NCI-H1436 treated with DMSO at 0.1 percent for 48 hours (cell line): ENCODE data around the gene GARNL3.

Source experiments
- DNase-seq: peaks from one replicate; lab custom pipeline; 2025; lab: John Stamatoyannopoulos, UW

GARNL3 gene

DNA sequence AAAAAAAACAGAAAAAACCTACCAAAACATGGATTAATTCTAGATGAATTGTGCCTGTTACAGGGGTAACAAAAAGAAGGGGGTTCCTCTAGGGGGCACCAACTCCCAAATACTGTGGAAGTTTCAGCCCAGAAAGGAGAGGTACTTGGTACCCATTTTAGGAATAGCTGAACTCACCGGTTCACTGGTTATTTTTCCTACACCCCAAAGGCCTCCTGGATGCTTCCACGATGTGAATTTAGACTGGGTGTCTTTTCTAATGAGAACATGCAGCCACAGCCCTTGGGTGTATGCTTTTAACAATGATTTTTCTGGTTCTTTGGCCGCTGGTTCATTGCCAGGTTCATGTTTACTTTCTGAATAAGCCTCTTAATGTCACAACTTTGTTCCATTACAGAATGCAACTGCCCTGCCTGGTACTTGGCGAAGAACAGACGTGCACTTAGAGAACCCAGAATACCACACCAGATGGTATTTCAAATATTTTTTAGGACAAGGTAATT is 46.7 kb downstream of the GARNL3 start:
- DNase-seq: no peak

DNA sequence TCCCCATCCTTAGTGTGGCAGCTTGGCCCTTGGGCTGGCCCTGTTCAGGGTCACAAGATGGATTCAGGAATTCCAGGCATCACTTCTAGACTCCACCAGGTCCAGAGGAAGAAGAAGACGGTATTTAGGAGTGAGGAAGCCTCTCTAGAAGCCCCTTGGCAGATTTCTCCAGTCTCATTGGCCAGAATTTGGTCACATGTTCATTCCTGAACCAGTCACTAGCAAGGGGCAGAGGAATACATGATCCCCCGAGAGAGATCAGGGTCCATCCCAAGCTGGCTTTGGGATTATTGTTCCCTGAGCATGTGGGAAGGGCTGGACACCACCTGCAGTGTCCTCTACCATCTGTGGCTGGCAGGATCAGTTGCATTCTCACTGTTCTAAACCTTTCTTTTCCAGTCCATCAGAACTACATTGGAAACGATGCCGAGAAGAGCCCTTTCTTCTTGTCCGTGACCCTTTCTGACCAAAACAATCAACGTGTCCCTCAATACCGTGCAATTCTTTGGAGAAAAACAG is 48.5 kb downstream of the GARNL3 start:
- DNase-seq: no peak

- no peak for DNase-seq
These were observed 50.3 kb downstream of the GARNL3 start for GRCh38 chr9:127314911-127315310.

DNA sequence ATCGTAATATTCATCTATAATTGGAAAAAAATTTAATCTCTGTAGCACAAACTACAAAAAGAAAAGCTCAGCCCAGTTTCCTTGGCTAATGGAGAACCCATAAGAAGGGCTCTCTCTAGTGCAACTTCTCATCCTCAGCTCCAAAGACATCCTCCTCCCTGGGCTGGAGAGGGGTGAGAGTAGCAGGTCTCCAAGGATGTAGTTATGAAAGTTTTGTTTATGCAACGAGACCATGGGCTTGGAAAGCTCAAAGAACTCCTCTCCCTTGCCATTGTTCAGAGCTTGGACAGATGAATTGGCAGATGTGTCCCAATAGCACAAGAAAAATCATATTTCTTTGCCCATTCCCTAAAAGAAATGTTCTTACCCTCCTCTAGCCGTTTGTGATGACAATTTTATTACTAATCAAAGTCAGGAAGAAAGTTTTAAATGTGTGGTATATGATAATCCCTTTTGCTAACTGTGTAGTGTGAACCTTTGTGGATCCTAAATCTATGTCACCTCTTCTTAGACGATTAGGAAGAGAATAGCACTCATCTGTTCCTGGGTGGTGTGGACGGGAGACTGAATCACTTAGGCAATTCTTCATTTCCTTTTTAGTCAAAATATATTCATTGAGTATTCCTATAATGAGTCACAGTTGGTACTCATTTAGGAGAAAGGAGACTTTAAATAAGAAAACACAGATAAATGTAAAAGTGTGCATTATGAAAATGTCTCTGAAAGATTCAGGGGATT is 52.2 kb downstream of the GARNL3 start:
- no peak for DNase-seq

GRCh38 chr9:127318651-127319167 is 54.1 kb downstream of the GARNL3 start:
- DNase-seq: no peak

- DNase-seq: no peak
These were observed 55.0 kb downstream of the GARNL3 start for GRCh38 chr9:127319366-127320114.

- DNase-seq: no peak
These were observed 55.5 kb downstream of the GARNL3 start for GRCh38 chr9:127320115-127320378.

DNA sequence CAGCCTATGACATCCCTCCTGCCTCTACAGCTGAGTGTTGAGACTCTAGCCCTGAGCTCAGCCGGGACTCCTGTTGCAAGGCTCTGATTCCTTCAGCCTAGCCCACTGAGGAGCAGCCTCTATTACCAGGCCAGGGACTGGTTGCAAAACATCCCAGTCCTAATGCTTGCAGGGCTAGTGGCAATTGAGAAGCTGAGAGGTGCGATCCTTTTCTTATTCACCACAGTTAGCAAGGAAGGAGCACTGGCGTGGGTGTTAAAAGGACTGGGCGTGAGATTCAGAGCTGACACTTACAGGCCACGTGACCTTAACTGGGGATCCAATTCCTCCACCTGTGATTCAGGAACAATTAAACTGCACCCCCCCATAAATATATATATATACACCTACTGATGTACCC is 58.8 kb downstream of the GARNL3 start:
- no peak for DNase-seq

DNA sequence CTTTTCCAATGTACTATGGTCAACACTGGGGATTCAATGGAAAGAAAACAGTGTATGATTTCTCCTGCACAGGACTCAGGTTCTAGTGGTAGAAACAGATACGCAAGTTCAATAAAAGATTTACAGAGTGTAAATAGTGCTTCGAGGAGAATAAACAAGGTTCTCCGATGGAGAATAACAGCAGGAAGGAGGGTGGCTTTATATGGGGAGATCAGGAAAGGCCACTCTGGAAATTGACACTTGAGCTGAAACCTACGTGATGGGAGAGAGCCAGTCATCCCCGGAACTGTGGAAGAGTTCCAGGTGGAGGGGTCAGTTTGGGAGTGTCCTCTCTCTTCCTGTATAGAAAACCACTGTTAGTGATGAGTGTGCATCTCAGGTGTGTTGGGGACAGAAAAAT is 65.9 kb downstream of the GARNL3 start:
- DNase-seq: no peak

DNA sequence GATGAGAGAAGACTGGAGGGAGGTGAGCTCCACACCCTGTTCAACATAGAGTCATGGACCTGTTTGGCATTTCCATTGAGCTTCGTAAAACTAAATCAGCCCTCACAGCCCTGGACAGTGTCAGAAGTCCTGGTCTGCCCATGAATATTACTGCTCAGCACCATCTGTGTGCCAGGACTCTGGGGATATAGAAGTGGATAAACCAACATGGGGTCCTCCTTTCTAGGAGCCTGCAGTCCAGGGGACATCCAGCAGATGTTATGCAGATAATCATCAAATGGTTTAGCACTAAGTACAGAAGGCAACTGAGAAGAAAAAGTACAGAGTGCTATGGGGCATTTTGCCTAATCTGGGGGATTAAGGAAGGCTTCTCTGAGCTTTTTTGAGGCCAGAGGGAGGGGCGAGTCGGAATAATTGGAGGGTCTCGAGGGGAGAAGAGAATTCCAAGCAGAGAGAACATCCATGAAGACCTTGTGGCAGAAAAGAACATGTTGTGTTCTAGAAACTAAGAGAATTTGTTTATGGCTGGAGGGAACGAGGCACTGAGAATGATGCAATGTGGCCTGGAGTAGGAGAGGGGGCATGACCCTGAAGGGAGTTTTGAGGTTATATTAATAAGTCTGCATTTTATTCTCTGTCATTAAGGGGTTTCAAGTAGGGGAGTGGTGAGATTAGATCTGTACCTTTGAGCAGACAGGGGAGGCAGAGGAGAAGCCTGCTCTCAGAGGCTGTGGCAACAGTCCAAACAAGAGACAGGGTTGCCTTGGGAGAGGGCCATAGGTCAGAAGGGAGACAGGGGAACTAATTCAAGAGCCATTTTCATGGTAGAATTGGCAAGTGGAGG is 68.9 kb downstream of the GARNL3 start:
- DNase-seq: no peak

DNA sequence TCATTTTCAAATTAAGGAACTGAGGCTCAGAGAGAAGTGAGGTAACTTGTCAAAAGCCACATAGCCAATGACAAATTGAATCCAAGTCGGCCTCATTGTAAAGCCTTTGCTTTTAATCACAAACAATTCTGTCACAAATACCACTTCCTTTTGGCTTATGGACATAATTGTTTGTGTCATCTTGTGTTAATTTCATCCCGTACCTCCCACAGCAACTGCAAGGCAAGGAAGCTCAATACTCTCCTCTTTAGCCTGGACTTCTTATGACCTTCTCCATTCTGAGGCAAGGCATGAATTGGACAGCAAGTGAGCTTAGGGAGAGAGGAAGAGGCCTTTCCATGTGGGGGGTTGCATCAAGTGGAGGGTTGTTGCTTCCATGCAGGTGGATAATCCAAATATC is 70.2 kb downstream of the GARNL3 start:
- no peak for DNase-seq

GRCh38 chr9:127336086-127336485 is 71.5 kb downstream of the GARNL3 start:
- no peak for DNase-seq

- DNase-seq: no peak
These were observed 72.2 kb downstream of the GARNL3 start for GRCh38 chr9:127336506-127337352.

GRCh38 chr9:127340721-127341120 is 76.1 kb downstream of the GARNL3 start:
- no peak for DNase-seq

DNA sequence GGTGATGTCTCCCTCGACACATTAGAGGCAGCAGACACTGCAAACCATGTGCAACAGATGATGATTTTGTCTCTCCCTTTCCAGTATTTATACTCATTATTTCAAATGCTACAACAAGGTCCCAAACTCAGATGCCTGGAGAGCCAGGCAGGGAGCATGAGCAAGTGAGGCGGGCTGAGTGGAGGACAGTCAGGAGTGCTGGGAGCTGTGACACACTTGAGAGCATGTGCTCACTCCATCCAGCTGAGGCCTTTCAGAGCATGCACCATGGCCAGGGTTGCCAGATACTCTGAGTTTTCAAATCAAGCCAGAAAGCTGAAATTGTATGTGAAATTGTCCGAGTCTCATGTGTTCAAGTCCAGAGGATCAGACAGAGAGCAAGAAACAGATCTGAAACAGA is 76.6 kb downstream of the GARNL3 start:
- no peak for DNase-seq

- DNase-seq: no peak
These were observed 79.9 kb downstream of the GARNL3 start for GRCh38 chr9:127344368-127345000.

DNA sequence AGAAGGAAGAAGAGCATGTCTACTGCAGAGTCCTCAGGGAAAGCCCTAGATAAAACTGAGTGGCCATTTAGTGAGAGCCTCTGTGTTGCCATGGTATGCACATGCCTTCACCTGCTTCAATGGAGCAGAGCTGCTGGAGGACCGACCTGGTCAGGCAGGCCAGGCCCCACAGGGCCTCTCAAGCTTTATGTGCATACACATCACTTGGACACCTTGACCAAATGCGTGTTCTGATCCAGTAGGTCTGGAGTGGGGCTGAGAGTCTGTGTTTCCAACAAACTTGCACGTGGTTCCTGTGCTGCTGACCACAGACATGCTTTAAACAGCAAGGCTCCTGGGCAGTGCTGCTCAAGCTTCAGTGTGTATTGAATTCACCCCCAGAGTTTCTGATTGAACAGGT is 81.0 kb downstream of the GARNL3 start:
- DNase-seq: no peak

DNA sequence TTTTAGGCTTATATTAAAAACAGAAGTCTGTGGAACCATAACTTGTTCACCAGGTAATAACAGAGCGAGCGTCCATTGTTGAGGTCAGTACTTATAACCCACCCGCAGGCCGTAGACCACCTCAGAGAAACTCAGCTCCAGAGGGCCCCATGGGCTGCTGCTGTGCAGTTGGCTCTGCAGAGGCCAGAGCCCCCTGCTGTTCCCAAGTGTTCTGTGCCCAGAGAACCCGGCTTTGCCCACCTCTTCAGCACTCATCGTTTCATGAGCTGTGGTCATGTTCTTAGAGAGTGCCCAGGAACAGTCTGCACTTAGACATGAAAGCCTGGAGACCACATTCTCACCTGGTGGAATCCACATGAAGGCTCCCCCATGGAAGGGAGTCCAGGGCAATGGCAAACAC is 82.0 kb downstream of the GARNL3 start:
- DNase-seq: no peak

- DNase-seq: no peak
These were observed 83.5 kb downstream of the GARNL3 start for GRCh38 chr9:127347831-127348776.
